Measurements from ENCODE around the gene ZNF579. TPM values are rescaled to one million over a fixed set of nuclear protein-coding genes. Genes with fewer than 3 reads are reported as not detected.

Gene ZNF579
- total and polyA plus RNA-seq, 9 of the 15 experiments (the other 6 are each of a cell fraction or from before 2014, with no cell fraction given) = 0.06 to 15.9 (median 1.6) TPM

DNA sequence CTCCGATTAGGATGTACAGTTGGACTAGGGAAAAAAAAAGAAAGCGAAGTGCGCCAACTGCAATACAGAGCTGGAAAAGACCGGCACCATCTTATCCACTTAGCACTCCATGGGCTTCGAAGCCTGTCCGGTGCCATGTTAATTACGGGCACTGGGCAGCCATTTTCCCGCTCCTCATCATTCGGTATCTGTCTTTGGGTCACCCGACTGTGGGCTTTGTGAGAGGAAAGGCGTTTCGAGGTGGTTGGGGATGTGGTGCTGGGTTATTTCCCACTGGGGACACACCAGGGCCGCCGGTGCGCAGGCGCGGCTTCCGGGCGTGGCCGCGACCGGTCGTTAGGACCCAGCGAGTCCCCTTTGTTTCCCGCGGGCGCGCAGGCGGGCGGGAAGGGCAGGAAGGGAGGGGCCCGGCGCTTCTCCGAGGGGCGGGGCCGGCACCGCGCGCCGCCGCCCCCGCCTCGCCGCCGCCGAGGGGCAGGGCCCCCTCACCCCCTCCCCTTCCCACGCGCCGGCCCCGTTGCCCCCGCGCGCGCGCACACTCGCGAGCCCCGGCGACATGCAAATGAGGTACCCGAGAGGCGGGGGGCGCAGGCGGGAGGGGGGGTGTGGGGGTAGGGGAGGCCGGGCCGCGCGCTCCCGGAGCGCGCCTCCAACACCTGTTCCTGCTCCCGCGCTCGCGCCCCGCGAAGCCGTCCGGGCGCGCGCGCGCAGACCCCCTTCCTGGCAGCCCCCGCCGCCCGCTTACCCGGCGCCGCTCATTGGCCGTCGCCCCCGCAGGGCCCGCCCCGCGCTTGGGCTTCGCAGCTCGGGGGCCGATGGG, 19.4 kb upstream of the ZNF579 start, which contains the start of gene ZNF524 (continued):
- TF ChIP-seq, protein P1, sequence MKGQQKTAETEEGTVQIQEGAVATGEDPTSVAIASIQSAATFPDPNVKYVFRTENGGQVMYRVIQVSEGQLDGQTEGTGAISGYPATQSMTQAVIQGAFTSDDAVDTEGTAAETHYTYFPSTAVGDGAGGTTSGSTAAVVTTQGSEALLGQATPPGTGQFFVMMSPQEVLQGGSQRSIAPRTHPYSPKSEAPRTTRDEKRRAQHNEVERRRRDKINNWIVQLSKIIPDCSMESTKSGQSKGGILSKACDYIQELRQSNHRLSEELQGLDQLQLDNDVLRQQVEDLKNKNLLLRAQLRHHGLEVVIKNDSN (CRISPR knock-in tag; IDR thresholded peaks at IDR 0.05) = no peak
- TF ChIP-seq TCF7 (IDR thresholded peaks at IDR 0.05; ENCODE audit: borderline replicate concordance) (no peak), ZBTB7A (IDR thresholded peaks at IDR 0.05; ENCODE audit: borderline replicate concordance, control insufficient read depth, low read depth, low read length) (peak; percentile 84), ZNF41 (CRISPR knock-in tag; conservative IDR thresholded peaks at IDR 0.05) (no peak), MCM7 (IDR thresholded peaks at IDR 0.05) (no peak), ZNF764 (CRISPR knock-in tag; IDR thresholded peaks at IDR 0.05; ENCODE audit: low read depth) (no peak), ZNF12 (CRISPR knock-in tag; IDR thresholded peaks at IDR 0.05) (no peak), ZNF75A (CRISPR knock-in tag; IDR thresholded peaks at IDR 0.05) (no peak), BCOR (IDR thresholded peaks at IDR 0.05) (0 out of 2 replicates have a peak, but pooled peaks have one; percentile 9), BRD9 (IDR thresholded peaks at IDR 0.05; ENCODE audit: low read depth, partially characterized antibody) (no peak), U2AF2 (optimal IDR thresholded peaks at IDR 0.05; ENCODE audit: low read depth, low read length) (no peak), ZNF445 (CRISPR knock-in tag; IDR thresholded peaks at IDR 0.05; ENCODE audit: low read depth) (no peak), ZNF274 (IDR thresholded peaks at IDR 0.05; ENCODE audit: borderline replicate concordance, low read depth, low read length) (no peak), ETV5 (CRISPR knock-in tag; IDR thresholded peaks at IDR 0.05; ENCODE audit: low read depth) (peak; percentile 65; the same call in 1 of the 2 replicates), ZNF644 (tag; IDR thresholded peaks at IDR 0.05; ENCODE audit: low read depth) (peak; percentile 95), RBM17 (IDR thresholded peaks at IDR 0.05; ENCODE audit: borderline replicate concordance, low read depth, low read length) (no peak)
- TF ChIP-seq, protein P2, sequence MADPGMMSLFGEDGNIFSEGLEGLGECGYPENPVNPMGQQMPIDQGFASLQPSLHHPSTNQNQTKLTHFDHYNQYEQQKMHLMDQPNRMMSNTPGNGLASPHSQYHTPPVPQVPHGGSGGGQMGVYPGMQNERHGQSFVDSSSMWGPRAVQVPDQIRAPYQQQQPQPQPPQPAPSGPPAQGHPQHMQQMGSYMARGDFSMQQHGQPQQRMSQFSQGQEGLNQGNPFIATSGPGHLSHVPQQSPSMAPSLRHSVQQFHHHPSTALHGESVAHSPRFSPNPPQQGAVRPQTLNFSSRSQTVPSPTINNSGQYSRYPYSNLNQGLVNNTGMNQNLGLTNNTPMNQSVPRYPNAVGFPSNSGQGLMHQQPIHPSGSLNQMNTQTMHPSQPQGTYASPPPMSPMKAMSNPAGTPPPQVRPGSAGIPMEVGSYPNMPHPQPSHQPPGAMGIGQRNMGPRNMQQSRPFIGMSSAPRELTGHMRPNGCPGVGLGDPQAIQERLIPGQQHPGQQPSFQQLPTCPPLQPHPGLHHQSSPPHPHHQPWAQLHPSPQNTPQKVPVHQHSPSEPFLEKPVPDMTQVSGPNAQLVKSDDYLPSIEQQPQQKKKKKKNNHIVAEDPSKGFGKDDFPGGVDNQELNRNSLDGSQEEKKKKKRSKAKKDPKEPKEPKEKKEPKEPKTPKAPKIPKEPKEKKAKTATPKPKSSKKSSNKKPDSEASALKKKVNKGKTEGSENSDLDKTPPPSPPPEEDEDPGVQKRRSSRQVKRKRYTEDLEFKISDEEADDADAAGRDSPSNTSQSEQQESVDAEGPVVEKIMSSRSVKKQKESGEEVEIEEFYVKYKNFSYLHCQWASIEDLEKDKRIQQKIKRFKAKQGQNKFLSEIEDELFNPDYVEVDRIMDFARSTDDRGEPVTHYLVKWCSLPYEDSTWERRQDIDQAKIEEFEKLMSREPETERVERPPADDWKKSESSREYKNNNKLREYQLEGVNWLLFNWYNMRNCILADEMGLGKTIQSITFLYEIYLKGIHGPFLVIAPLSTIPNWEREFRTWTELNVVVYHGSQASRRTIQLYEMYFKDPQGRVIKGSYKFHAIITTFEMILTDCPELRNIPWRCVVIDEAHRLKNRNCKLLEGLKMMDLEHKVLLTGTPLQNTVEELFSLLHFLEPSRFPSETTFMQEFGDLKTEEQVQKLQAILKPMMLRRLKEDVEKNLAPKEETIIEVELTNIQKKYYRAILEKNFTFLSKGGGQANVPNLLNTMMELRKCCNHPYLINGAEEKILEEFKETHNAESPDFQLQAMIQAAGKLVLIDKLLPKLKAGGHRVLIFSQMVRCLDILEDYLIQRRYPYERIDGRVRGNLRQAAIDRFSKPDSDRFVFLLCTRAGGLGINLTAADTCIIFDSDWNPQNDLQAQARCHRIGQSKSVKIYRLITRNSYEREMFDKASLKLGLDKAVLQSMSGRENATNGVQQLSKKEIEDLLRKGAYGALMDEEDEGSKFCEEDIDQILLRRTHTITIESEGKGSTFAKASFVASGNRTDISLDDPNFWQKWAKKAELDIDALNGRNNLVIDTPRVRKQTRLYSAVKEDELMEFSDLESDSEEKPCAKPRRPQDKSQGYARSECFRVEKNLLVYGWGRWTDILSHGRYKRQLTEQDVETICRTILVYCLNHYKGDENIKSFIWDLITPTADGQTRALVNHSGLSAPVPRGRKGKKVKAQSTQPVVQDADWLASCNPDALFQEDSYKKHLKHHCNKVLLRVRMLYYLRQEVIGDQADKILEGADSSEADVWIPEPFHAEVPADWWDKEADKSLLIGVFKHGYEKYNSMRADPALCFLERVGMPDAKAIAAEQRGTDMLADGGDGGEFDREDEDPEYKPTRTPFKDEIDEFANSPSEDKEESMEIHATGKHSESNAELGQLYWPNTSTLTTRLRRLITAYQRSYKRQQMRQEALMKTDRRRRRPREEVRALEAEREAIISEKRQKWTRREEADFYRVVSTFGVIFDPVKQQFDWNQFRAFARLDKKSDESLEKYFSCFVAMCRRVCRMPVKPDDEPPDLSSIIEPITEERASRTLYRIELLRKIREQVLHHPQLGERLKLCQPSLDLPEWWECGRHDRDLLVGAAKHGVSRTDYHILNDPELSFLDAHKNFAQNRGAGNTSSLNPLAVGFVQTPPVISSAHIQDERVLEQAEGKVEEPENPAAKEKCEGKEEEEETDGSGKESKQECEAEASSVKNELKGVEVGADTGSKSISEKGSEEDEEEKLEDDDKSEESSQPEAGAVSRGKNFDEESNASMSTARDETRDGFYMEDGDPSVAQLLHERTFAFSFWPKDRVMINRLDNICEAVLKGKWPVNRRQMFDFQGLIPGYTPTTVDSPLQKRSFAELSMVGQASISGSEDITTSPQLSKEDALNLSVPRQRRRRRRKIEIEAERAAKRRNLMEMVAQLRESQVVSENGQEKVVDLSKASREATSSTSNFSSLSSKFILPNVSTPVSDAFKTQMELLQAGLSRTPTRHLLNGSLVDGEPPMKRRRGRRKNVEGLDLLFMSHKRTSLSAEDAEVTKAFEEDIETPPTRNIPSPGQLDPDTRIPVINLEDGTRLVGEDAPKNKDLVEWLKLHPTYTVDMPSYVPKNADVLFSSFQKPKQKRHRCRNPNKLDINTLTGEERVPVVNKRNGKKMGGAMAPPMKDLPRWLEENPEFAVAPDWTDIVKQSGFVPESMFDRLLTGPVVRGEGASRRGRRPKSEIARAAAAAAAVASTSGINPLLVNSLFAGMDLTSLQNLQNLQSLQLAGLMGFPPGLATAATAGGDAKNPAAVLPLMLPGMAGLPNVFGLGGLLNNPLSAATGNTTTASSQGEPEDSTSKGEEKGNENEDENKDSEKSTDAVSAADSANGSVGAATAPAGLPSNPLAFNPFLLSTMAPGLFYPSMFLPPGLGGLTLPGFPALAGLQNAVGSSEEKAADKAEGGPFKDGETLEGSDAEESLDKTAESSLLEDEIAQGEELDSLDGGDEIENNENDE (IDR thresholded peaks at IDR 0.05; ENCODE audit: low read depth, low read length) = no peak

Data from K562 (cell line).